Endothelial cell of umbilical vein (primary cell): ENCODE measurements around the gene TTYH3. TPM values are rescaled to one million over a fixed set of nuclear protein-coding genes. Genes with fewer than 3 reads are reported as not detected.
A peak's percentile ranks its signal among the peaks of the same experiment; 100 is the strongest.

Source experiments
- BruUV-seq: library from RNA; stranded (reverse); fragments of 400-500 nt; replicated peaks from 2 replicates; lab custom pipeline; 2021; lab: Mats Ljungman, UMichigan
- CTCF ChIA-PET: fragments of 300-600, 350-600 bp; sonication (Branson Sonifier 250); formaldehyde crosslinking; loops from one replicate; lab custom pipeline; 2021; ENCODE audit warnings: antibody characterized with exemption, inconsistent platforms; lab: Charles Lee
- POLR2A ChIA-PET: fragments of 300-600, 350-600 bp; sonication (Branson Sonifier 250); formaldehyde crosslinking; loops from one replicate; lab custom pipeline; 2021; ENCODE audit warnings: antibody characterized with exemption, inconsistent platforms; lab: Charles Lee
- DNase-seq: peaks from one replicate; pipeline ENCODE4 v3.0.0-alpha.2; 2011; ENCODE audit warnings: low read depth, low spot score
- FAIRE-seq: peaks from 2 replicates; lab custom pipeline; 2011; peaks lifted over from hg19 to GRCh38; lab: Jason Lieb, UNC
- H2AFZ ChIP-seq: 2 replicates; pipeline ENCODE4 v1.6.0; 2012; ENCODE audit warnings: low read depth, low read length, control low read depth, inconsistent platforms
- H3K27ac ChIP-seq: 2 replicates; pipeline ENCODE4 v1.5.1; 2011; ENCODE audit warnings: low read depth, mild to moderate bottlenecking, control low read depth, low read length, moderate library complexity; ENCODE audit not compliant: insufficient read depth
- H3K27me3 ChIP-seq, 2 experiments: 2 replicates each; pipeline versions ENCODE4 v1.6.0 to v1.6.1; 2011; ENCODE audit warnings: low read length in 2 of 2, mixed read lengths in 1 of 2; ENCODE audit not compliant: control insufficient read depth in 2 of 2, insufficient read depth in 2 of 2
- H3K36me3 ChIP-seq, 2 experiments: 2 replicates in 1 of 2; 3 replicates in 1 of 2; pipeline ENCODE4 v1.5.1; 2011; ENCODE audit warnings: low read length in 2 of 2, mild to moderate bottlenecking in 1 of 2, moderate library complexity in 1 of 2; ENCODE audit not compliant: control insufficient read depth in 2 of 2, insufficient read depth in 2 of 2; ENCODE audit errors: extremely low read depth in 1 of 2
- H3K4me1 ChIP-seq: 3 replicates; pipeline ENCODE4 v1.5.1; 2011; ENCODE audit warnings: mild to moderate bottlenecking, low read length; ENCODE audit not compliant: control insufficient read depth, insufficient read depth; ENCODE audit errors: extremely low read depth
- H3K4me2 ChIP-seq: 2 replicates; pipeline ENCODE4 v1.6.1; 2011; ENCODE audit warnings: low read length, control low read depth, mixed read lengths; ENCODE audit not compliant: insufficient read depth
- H3K4me3 ChIP-seq, 3 experiments: fragments of 200-600 bp in 1 of 3; sonication (generic), shearing (Covaris generic) in 1 of 3; replicated peaks in 1 of 3; 2 replicates each; pipeline ENCODE4 v1.5.1; 2011 to 2016; ENCODE audit warnings: control low read depth in 3 of 3, low read length in 3 of 3, mild to moderate bottlenecking in 2 of 3, inconsistent platforms in 1 of 3, low read depth in 1 of 3, moderate library complexity in 1 of 3; ENCODE audit not compliant: insufficient read depth in 1 of 3
- H3K79me2 ChIP-seq: 2 replicates; pipeline ENCODE4 v1.6.0; 2012; ENCODE audit warnings: low read length, inconsistent platforms; ENCODE audit not compliant: control insufficient read depth, insufficient read depth
- H3K9ac ChIP-seq: replicated peaks from 2 replicates; pipeline ENCODE3; 2011; ENCODE audit warnings: low read length, control low read depth; ENCODE audit not compliant: insufficient read depth; ENCODE audit errors: extremely low read depth
- H3K9me1 ChIP-seq: replicated peaks from 3 replicates; pipeline ENCODE4 v1.6.0; 2011; ENCODE audit warnings: mild to moderate bottlenecking, low read length; ENCODE audit not compliant: control insufficient read depth, insufficient read depth; ENCODE audit errors: extremely low read depth
- H3K9me3 ChIP-seq: replicated peaks from 2 replicates; pipeline ENCODE4 v1.5.1; 2012; ENCODE audit warnings: low read length, inconsistent platforms; ENCODE audit not compliant: control insufficient read depth, insufficient read depth
- H4K20me1 ChIP-seq: replicated peaks from 2 replicates; pipeline ENCODE3; 2011; ENCODE audit warnings: mild to moderate bottlenecking, low read length; ENCODE audit not compliant: control insufficient read depth, insufficient read depth; ENCODE audit errors: extremely low read depth
- EZH2 ChIP-seq: IDR thresholded peaks from 2 replicates; pipeline ENCODE4 v1.6.1; 2012; ENCODE audit warnings: borderline replicate concordance, low read depth, mild to moderate bottlenecking, moderate library complexity, low read length, inconsistent platforms; ENCODE audit not compliant: severe bottlenecking
- FOS ChIP-seq: IDR thresholded peaks from 2 replicates; pipeline ENCODE4 v1.6.1; 2011; ENCODE audit warnings: mild to moderate bottlenecking, low read length, moderate library complexity, borderline replicate concordance; ENCODE audit not compliant: insufficient read depth
- MYC ChIP-seq: IDR thresholded peaks from one replicate; pipeline ENCODE4 v1.6.1; 2011; ENCODE audit warnings: mild to moderate bottlenecking, low read depth, low read length
- POLR2A ChIP-seq: IDR thresholded peaks from 2 replicates; pipeline ENCODE4 v1.6.1; 2012; ENCODE audit warnings: low read depth, mild to moderate bottlenecking, control low read depth, low read length
- dilution Hi-C: fragments of 300-500 bp; cut with MboI; formaldehyde crosslinking; loops from one replicate; pipeline ENCODE4 v1.15.0; 2019; ENCODE audit warnings: low sequenced_read_pairs; ENCODE audit not compliant: extremely low pct_ligation_motif_present
- intact Hi-C: fragments of 100-400 bp; cut with micrococcal nuclease; formaldehyde crosslinking; loops from one replicate; pipeline ENCODE4 v1.10.0; 2022
- polyA plus RNA-seq, 4 experiments: library from polyadenylated mRNA; depleted of rRNA in 3 of 4; stranded (reverse) in 3 of 4; unstranded in 1 of 4; fragments of >200 nt; gene quantifications; 2 replicates each; pipeline versions ENCODE4 v1.2.1 to v1.2.3, GENCODE V29; 2011 to 2012; ENCODE audit warnings: missing spikeins in 1 of 4
- total RNA-seq: library from RNA; stranded (reverse); gene quantifications from 2 replicates; pipeline ENCODE4 v1.2.3, GENCODE V29; 2021
- TF ChIP-seq, protein P1 (sequence below), 2 donors: IDR thresholded peaks; 1 replicate in 1 of 2; 2 replicates in 1 of 2; pipeline ENCODE4 v1.5.1; 2011; ENCODE audit warnings: low read length in 2 of 2, mild to moderate bottlenecking in 2 of 2, moderate library complexity in 2 of 2, control low read depth in 1 of 2, inconsistent platforms in 1 of 2, low read depth in 1 of 2; ENCODE audit not compliant: insufficient read depth in 1 of 2; ENCODE audit errors: extremely low read depth in 1 of 2

TTYH3 gene
- total and polyA plus RNA-seq, 2 donors (not counting 3 experiments of a cell fraction or from before 2014, with no cell fraction given), result 143 to 280 TPM

DNA sequence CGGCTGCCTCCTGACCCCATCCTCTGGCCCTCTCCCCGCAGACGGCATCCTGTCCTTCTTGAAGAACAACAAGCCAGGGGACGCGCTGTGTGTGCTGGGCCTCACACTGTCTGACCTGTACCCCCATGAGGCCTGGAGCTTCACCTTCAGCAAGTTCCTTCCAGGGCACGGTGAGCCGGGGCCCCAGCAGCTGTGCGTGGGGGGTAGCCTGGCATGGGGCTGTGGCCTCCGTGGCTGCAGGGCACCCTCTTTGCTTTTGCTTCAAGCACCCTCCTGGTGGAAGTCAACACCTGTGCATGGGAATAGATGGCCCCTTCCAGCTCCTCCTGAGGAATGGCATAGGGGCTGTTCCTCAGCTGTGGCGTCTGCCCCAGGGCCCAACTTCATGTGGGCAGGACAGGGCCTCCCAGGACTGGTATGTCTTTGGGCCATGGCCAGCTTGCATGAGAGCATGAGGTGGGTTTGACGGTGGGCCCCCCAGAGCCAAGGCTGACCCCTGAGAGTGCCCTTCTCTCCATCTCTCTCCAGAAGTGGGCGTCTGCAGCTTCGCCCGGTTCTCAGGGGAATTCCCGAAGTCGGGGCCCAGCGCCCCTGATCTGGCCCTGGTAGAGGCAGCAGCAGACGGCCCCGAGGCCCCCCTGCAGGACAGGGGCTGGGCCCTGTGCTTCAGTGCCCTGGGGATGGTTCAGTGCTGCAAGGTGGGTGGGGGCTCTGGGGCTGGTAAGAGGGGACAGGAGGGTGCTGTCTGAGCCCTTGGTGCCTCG lies 76.9 kb downstream of the TTYH3 start:
- TF ChIP-seq FOS (no peak), MYC (no peak)
- H3K27ac ChIP-seq, result no peak overlapping the region
- H3K4me3 ChIP-seq, result no peak overlapping the region
- H4K20me1 ChIP-seq, result no peaks in the 10 kb centered on the region
- CTCF ChIA-PET, result interaction anchor here (0.6 to 3.9 kb wide), 15 partner anchors 9 to 257 kb away, joined by 3 to 32 read pairs (median 11); no protein-coding TSS in a partner anchor
- dilution Hi-C loops, result no loop called here
- no peaks in the 10 kb centered on the region for H3K4me1 ChIP-seq
- H3K36me3 ChIP-seq, result no peaks in the 10 kb centered on the region
- DNase-seq (no peak), FAIRE-seq (no peak)
- intact Hi-C loops, result loop anchor here (2.0 kb wide), 1 partner anchor 38 kb away; no protein-coding TSS in a partner anchor
- no peaks in the 10 kb centered on the region for H3K79me2 ChIP-seq
- POLR2A ChIA-PET, result no interaction called here
- H3K27me3 ChIP-seq, result no peaks in the 10 kb centered on the region
- no peak overlapping the region for H3K9ac ChIP-seq
- no peak overlapping the region for H3K4me2 ChIP-seq
- no peaks in the 10 kb centered on the region for H3K9me3 ChIP-seq
- no peak overlapping the region for H2AFZ ChIP-seq
- BruUV-seq, result no TSS peak
- no peaks in the 10 kb centered on the region for H3K9me1 ChIP-seq

DNA sequence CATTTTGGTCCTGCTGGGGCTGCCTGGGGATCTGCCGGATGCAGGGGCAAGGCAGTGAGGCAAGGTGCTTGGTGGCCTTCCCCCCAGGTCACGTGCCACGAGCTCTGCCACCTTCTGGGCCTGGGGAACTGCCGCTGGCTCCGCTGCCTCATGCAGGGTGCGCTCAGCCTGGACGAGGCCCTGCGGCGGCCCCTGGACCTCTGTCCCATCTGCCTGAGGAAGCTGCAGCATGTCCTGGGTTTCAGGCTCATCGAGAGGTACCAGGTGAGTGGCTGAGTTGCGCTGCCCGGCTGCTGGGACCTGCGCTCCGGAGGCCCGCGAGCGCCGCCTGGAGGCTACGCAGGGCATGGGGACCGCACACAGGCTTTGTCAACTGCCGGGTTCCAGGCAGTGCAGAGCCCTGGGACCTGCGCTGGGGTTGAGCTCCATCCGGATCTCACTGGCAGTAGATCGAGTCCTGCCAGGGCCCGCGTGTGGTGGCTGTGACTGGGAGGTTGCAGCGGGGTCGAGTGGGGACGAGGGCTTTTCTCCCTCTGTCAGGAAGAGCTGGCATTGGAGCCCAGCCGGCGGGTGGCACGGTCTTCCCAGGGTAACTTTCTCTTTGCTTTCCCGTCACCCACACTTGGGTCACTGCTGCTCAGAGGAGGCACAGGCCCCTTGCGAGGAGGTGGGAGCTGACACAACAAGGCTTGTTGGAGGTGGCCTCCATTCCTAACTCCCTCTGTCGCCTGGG lies 77.9 kb downstream of the TTYH3 start:
- no peak overlapping the region for H3K27ac ChIP-seq
- BruUV-seq, result no TSS peak
- H3K4me1 ChIP-seq, result no peaks in the 10 kb centered on the region
- ChIA-PET POLR2A (no interaction called here), CTCF (interaction anchor here (0.6 to 3.9 kb wide), 41 partner anchors 8 to 355 kb away, joined by 3 to 32 read pairs (median 5); no protein-coding TSS in a partner anchor)
- H3K4me3 ChIP-seq, result no peak overlapping the region
- TF ChIP-seq POLR2A, result no peak
- no peak for TF ChIP-seq EZH2
- TF ChIP-seq, protein P1, sequence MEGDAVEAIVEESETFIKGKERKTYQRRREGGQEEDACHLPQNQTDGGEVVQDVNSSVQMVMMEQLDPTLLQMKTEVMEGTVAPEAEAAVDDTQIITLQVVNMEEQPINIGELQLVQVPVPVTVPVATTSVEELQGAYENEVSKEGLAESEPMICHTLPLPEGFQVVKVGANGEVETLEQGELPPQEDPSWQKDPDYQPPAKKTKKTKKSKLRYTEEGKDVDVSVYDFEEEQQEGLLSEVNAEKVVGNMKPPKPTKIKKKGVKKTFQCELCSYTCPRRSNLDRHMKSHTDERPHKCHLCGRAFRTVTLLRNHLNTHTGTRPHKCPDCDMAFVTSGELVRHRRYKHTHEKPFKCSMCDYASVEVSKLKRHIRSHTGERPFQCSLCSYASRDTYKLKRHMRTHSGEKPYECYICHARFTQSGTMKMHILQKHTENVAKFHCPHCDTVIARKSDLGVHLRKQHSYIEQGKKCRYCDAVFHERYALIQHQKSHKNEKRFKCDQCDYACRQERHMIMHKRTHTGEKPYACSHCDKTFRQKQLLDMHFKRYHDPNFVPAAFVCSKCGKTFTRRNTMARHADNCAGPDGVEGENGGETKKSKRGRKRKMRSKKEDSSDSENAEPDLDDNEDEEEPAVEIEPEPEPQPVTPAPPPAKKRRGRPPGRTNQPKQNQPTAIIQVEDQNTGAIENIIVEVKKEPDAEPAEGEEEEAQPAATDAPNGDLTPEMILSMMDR (IDR thresholded peaks at IDR 0.05; ENCODE audit: extremely low read depth in 1 of 2, insufficient read depth in 1 of 2, low read depth in 1 of 2, low read length in 2 of 2), result peak; percentile 93 to 99
- intact Hi-C loops, result loop anchor here (2.0 kb wide), 1 partner anchor 39 kb away; no protein-coding TSS in a partner anchor
- no peaks in the 10 kb centered on the region for H3K79me2 ChIP-seq
- no peaks in the 10 kb centered on the region for H3K9me1 ChIP-seq
- dilution Hi-C loops, result no loop called here
- no peaks in the 10 kb centered on the region for H3K9me3 ChIP-seq
- H3K9ac ChIP-seq, result no peak overlapping the region
- no peaks in the 10 kb centered on the region for H3K27me3 ChIP-seq
- H3K4me2 ChIP-seq, result no peak overlapping the region
- H2AFZ ChIP-seq, result no peak overlapping the region
- H3K36me3 ChIP-seq, result no peaks in the 10 kb centered on the region
- H4K20me1 ChIP-seq, result no peaks in the 10 kb centered on the region
- FAIRE-seq, result peak; percentile 92
- peak; percentile 54 for DNase-seq
